Kidney (tissue), 14 donors: ENCODE measurements around the gene PARD6G. TPM values are rescaled to one million over a fixed set of nuclear protein-coding genes. Genes with fewer than 3 reads are reported as not detected.
"Not testable (repeated sequence)": the region's sequence is repeated elsewhere in the genome, so short reads cannot be mapped to it uniquely, and the experiment has no call there.

Source experiments
- DNase-seq, 5 donors: peaks; one replicate each; pipeline ENCODE4 v3.0.0-alpha.2; 2013 to 2020
- FAIRE-seq: peaks from 2 replicates; lab custom pipeline; 2012; peaks lifted over from hg19 to GRCh38; lab: Jason Lieb, UNC
- H3K27ac ChIP-seq, 2 donors: one replicate each; pipeline ENCODE4 v1.7.0; 2013; ENCODE audit warnings: low read depth in 2 of 2, low read length in 2 of 2, inconsistent platforms in 1 of 2
- H3K27me3 ChIP-seq: one replicate; pipeline ENCODE4 v1.7.1; 2013; ENCODE audit warnings: low read length, inconsistent platforms; ENCODE audit not compliant: control insufficient read depth, insufficient read depth
- H3K36me3 ChIP-seq, 3 donors: one replicate each; pipeline versions ENCODE4 v1.7.0 to v1.7.1; 2013; ENCODE audit warnings: low read length in 3 of 3, control low read depth in 1 of 3, inconsistent platforms in 1 of 3; ENCODE audit not compliant: insufficient read depth in 3 of 3, control insufficient read depth in 2 of 3
- H3K4me1 ChIP-seq, 3 donors: one replicate each; pipeline versions ENCODE4 v1.7.0 to v1.7.1; 2013; ENCODE audit warnings: low read length in 3 of 3, inconsistent platforms in 1 of 3, low read depth in 1 of 3; ENCODE audit not compliant: control insufficient read depth in 2 of 3, insufficient read depth in 2 of 3
- H3K4me3 ChIP-seq, 3 donors: one replicate each; pipeline versions ENCODE4 v1.7.0 to v1.8.1; 2013; ENCODE audit warnings: low read length in 3 of 3, control low read depth in 1 of 3, inconsistent platforms in 1 of 3
- H3K9ac ChIP-seq, 3 donors: one replicate each; pipeline versions ENCODE4 v1.7.0 to v1.7.1; 2013; ENCODE audit warnings: low read length in 3 of 3, control low read depth in 1 of 3, inconsistent platforms in 1 of 3
- H3K9me3 ChIP-seq, 3 donors: one replicate each; pipeline versions ENCODE4 v1.7.0 to v1.7.1; 2013; ENCODE audit warnings: low read length in 3 of 3, control low read depth in 1 of 3, inconsistent platforms in 1 of 3; ENCODE audit not compliant: control insufficient read depth in 2 of 3, insufficient read depth in 1 of 3
- CTCF ChIP-seq: IDR thresholded peaks from 3 replicates; pipeline ENCODE4 v1.5.1; 2012; ENCODE audit warnings: mild to moderate bottlenecking, moderate library complexity, borderline replicate concordance; ENCODE audit not compliant: insufficient read depth; ENCODE audit errors: extremely low read depth
- intact Hi-C: fragments of 100-400 bp; cut with DNase I; formaldehyde crosslinking; loops from one replicate; pipeline ENCODE4 v1.11.1; 2022
- polyA plus RNA-seq: library from polyadenylated mRNA; stranded (reverse); fragments of 350-450 nt; fragmentation: Illumina TruSeq; extraction: RNeasy Lipid Tissue Mini Kit (QIAGEN cat#74804); gene quantifications from one replicate; pipeline ENCODE4 v1.2.3, GENCODE V29; 2014; ENCODE audit warnings: low read depth, low replicate concordance; ENCODE audit not compliant: insufficient read depth
- total RNA-seq: library from RNA; stranded (reverse); fragmentation: NEBNext Ultra II Directional; extraction: Animal tissue kit (Norgen Biotek cat#: 25700); gene quantifications from one replicate; pipeline ENCODE4 v1.2.1, GENCODE V29; 2021
- donor health status: control.
- donor health status: control.
- donor health status: control.
- donor health status: control.
- donor health status: control.
- donor health status: DM: yes; HTN: yes; CAD: no.
- donor health status: Normal renal cell carcinoma (clear cell type).

PARD6G gene
- total and polyA plus RNA-seq, 2 donors from 2014 or later, result 1.9 to 10.7 TPM

GRCh38 chr18:80166240-80166639, 81.1 kb downstream of the PARD6G start:
- Histone ChIP-seq H3K9ac (no peak overlapping the region), H3K4me3 (no peak overlapping the region), H3K9me3 (no peaks in the 10 kb centered on the region), H3K36me3 (no peaks in the 10 kb centered on the region), H3K27ac (no peak overlapping the region), H3K27me3 (no peaks in the 10 kb centered on the region), H3K4me1 (peaks cover 0 to 2% (median 0%) of the 10 kb centered on the region in 3 donors)
- no peak for DNase-seq
- intact Hi-C loops, result no loop called here
- TF ChIP-seq CTCF, result no peak
- FAIRE-seq, result no peak

GRCh38 chr18:80164727-80165355, 82.5 kb downstream of the PARD6G start:
- H3K36me3 ChIP-seq, H3K4me1 ChIP-seq, H3K4me3 ChIP-seq, H3K9me3 ChIP-seq, H3K27ac ChIP-seq, intact Hi-C loops, DNase-seq, FAIRE-seq, H3K9ac ChIP-seq, H3K27me3 ChIP-seq: not testable (repeated sequence)

- Histone ChIP-seq H3K36me3 (no peaks in the 10 kb centered on the region), H3K27ac (no peak overlapping the region), H3K9ac (no peak overlapping the region), H3K27me3 (no peaks in the 10 kb centered on the region), H3K4me3 (no peak overlapping the region), H3K4me1 (no peaks in the 10 kb centered on the region), H3K9me3 (no peaks in the 10 kb centered on the region)
- DNase-seq (no peak), FAIRE-seq (no peak)
- intact Hi-C loops, result no loop called here
- TF ChIP-seq CTCF, result no peak
These were observed 84.1 kb downstream of the PARD6G start for GRCh38 chr18:80163183-80163582.

- no peaks in the 10 kb centered on the region for H3K36me3 ChIP-seq
- no peaks in the 10 kb centered on the region for H3K4me1 ChIP-seq
- no peaks in the 10 kb centered on the region for H3K9me3 ChIP-seq
- no peak for TF ChIP-seq CTCF
- intact Hi-C loops, result no loop called here
- H3K27me3 ChIP-seq, result no peaks in the 10 kb centered on the region
- DNase-seq (no peak), FAIRE-seq (no peak)
- H3K4me3 ChIP-seq, result no peak overlapping the region
- no peak overlapping the region for H3K9ac ChIP-seq
- no peak overlapping the region for H3K27ac ChIP-seq
These were observed 85.4 kb downstream of the PARD6G start for GRCh38 chr18:80161781-80162417.
